Hematopoietic multipotent progenitor cell treated with erythropoietin and hydrocortisone succinate and interleukin-3 and kit ligand, for 15 days (in vitro differentiated cells): Measurements from ENCODE around the gene EHD1.
A peak's percentile ranks its signal among the peaks of the same experiment; 100 is the strongest.
"Not testable (repeated sequence)": the region's sequence is repeated elsewhere in the genome, so short reads cannot be mapped to it uniquely, and the experiment has no call there.

Source experiments
- DNase-seq: peaks from one replicate; pipeline ENCODE4 v3.0.0-alpha.2; 2015; ENCODE audit warnings: low spot score

The EHD1 gene

DNA sequence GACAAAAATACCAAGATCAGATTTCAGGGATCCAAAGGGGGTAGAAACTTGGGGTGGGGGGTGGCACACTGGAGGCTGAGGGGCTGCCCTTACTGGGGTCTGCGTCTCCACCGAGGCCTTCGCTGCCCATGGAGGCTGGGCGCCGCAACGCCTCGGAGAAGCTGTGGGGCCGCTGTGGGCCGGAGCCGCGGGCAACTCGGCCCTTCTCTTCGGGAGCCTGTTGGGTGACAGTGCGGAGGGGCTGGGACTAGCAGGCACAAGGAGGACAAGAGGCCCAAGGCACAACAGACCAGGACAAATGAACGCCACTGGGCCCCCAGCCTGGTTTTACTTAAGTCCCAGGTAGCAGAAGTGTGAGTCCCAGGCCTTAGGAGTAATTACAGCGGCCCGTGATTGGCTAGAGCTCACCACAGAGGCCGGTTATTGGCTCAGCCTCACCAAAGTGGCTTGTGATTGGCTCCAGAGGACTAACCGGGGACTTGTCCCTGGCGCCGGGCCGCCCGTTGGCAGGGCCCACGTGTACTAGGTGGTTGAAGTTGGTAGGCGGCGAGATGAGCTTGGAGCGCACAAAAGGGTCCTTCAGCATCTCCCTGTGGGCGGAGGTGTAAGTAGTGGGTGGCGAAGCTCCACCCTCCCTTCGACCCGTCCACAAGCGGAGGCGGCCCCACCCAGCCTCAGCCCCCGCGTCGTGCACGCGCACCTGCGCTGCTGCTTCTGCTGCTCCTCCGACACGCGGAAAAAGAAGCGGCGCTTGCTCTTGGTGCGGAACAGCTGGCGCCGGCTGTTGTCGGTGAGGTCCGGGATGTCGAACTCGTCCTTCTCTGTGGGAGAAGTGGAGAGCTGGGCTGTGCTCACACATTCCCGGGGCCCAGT lies 51.6 kb downstream of the EHD1 start:
- DNase-seq = no peak

GRCh38 chr11:64826062-64826461 lies 52.4 kb downstream of the EHD1 start:
- DNase-seq = no peak

GRCh38 chr11:64823568-64824119 lies 54.8 kb downstream of the EHD1 start:
- no peak for DNase-seq

DNA sequence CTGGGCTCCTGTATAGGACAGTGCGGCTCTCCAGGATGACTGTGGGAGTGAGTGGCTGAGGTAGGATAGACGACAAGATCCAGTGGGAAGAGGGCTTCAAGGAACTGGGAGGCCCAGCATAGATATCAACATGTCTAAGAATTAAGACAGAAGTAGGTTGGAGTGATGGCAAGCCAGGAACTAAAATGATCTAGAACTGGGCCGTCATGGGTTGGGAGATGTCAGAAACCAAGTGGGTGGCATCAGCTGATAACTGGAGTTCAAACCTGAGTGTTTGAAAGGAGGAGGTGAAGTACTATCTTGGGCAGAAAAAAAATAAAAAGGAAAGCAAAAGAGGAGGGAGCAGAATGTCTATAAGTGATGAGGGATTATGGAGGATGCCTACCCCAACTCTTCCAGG lies 60.9 kb downstream of the EHD1 start:
- DNase-seq = no peak

DNA sequence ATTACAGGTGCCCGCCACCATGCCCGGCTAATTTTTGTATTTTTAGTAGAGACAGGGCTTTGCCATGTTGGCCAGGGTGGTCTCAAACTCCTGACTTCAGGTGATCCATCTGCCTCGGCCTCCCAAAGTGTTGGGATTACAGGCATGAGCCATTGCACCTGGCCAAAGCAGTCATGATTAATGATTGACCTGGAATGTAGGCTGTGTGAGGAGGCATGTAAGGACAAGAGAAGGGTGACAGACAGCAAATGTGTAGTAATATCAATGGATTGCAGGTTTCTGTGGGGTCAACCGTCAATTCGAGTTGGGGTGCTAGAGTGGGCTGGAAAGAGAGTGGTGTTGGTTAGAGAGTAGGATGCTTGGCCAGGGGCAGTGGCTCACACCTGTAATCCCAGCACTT lies 63.0 kb downstream of the EHD1 start:
- not testable (repeated sequence) for DNase-seq

- DNase-seq = no peak
Measured at GRCh38 chr11:64814712-64815187, 63.7 kb downstream of the EHD1 start.

DNA sequence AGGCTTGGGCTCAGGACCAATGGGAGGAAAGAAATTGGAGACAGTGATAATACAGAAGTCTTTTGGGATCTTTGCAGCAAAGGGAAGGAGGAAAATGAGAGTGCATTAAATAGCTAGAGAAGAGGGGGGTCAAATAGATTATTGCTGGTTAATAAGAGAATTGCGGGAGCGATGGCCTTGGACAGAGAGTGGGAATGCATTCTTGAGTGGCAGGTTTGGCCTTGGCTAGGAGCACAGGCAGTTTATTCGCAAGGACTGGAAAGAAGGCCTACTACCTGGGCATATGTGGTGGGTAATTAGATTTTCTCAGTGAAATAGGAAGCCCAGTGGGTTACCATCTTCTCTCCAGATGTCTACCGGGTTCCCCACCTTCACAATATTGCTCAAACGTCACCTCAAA lies 64.6 kb downstream of the EHD1 start:
- DNase-seq = no peak

- DNase-seq = no peak
Measured at GRCh38 chr11:64810891-64811272, 67.5 kb downstream of the EHD1 start.

GRCh38 chr11:64810271-64810890 lies 68.0 kb downstream of the EHD1 start, which contains the start of gene MEN1:
Gene MEN1, minus strand, starts transcription at chr11:64810551. Its CDS starts 442 bp downstream, at chr11:64810109.
- peak; percentile 70 for DNase-seq

DNA sequence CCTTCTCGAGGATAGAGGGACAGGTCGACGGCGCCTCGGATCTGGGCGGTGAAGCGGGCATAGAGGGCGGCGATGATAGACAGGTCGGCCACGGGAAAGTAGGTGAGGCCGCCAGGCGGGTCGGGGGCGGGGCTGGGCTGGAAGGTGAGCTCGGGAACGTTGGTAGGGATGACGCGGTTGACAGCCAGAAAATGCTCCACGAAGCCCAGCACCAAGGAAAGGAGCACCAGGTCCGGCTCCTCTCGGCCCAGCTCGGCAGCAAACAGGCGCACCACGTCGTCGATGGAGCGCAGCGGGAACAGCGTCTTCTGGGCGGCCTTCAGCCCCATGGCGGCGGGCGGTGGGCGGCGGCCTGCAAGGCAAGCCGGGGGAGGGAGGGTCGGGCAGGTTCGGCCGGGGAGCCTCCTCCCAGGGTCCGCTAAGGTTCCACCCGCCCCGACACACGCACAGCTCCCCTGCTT lies 68.6 kb downstream of the EHD1 start:
- no peak for DNase-seq

- DNase-seq = no peak
Measured at GRCh38 chr11:64805481-64805880, 72.9 kb downstream of the EHD1 start.

- no peak for DNase-seq
Measured at GRCh38 chr11:64804346-64805210, 73.8 kb downstream of the EHD1 start.

- no peak for DNase-seq
Measured at GRCh38 chr11:64803846-64804345, 74.5 kb downstream of the EHD1 start.

DNA sequence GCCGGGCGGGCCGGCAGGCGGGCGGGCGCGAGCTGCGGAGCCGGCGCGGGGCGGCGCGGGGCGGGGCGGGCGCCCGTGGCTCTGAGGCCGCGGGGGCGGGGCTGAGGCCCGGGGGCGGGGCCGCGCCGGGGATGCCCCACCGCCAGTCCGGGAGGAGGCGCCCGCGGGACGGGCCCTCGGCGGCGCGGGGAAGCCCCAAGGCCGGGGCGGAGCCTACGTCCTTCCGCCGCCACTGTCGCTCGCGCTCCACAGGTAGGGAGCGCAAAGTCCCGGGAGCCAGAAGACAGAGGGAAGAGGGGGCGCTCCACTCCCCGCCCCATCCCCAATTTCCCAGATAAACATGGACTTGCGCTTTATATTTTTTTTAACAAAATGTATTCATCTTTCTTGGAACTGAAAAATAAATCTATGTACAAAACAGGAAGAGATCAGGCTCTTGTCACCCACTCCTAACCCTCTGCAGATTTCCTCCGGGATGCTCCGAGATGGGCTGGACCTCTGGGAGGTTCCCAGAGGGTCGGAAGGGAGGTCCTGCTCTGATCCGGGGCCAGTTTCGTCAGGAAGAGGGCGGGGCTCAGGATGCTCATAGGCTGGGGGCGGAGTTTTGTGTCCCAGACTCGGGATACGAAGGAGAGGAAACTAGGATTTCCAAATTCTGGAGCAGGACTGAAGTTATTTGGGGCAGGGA lies 75.1 kb downstream of the EHD1 start, which contains the start of gene MAP4K2:
TSS of gene MAP4K2 (minus strand) at position 57 of the 688 bp plus-strand sequence. CDS start 65 bp downstream, outside the sequence.
- peak; percentile 92 for DNase-seq

DNA sequence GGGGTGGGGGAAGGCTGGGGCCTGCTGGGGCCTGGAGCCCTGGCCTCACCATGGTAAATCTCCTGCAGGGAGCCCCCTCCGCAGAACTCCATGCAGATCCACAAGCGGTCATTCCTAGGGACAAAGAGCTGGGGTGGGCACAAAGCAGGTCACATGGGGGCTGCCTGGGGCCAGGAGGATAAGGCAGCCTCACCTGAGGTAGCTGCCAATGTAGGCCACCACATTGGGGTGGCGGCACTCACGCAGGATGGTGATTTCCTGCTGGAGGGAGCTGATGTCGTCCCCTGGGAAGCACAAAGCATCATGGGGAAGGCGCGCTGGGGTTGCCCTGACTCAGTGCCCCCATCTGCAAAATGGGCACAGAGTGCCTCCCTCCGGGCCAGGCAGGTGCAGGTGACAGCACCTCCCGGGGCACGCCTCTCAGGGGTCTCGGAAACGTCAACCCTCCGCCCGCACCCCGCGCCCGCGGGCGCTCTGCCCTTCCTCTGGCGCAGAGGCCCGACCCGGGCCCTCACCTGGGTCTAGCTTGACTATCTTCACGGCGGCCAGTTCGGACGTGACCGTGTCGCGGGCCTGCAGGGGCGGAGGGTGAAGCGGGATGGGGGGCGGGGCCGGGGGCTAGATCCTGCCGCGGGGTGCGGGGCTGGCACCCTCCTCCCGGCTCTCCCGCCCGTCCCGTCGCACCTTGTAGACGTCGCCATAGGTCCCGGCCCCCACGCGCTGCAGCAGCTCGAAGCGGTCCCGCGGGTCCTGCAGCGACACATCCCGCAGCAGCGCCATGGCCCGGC lies 75.9 kb downstream of the EHD1 start:
- no peak for DNase-seq
